Skin of body (tissue), 3 donors: ENCODE results near the gene FLVCR1. TPM values are rescaled to one million over a fixed set of nuclear protein-coding genes. Genes with fewer than 3 reads are reported as not detected.

Experiments used
- DNase-seq: peaks from one replicate; lab custom pipeline; 2025; lab: John Stamatoyannopoulos, UW
- small RNA-seq: library from RNA; depleted of rRNA; stranded (forward); fragments of <200 nt; gene quantifications from one replicate; pipeline ENCODE3, GENCODE V24; 2014; ENCODE audit warnings: low replicate concordance
- total RNA-seq: library from RNA; depleted of rRNA; stranded (reverse); fragments of >200 nt; gene quantifications from one replicate; pipeline ENCODE4 v1.2.3, GENCODE V29; 2014

FLVCR1 gene
- total RNA-seq, 1 donor from 2014 or later, result 13.4 TPM

DNA sequence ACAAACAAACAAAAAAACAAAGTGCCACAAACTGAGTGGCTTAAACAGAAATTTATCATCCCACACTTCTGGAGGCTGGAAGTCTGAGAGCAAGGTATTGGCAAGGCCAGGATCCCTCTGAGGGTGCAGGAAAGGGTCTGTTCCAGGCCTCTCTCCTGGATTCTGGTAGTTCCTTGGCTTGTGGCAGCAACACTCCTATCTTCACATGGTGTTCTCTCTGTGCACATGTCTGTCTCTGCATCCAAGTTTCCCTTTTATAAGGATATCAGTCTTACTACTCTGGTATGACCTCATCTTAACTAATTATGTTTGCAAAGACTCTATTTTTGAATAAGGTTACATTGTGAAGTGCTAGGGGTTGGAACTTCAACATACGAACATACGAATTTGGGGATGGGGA, 87.0 kb downstream of the FLVCR1 start:
- no peak for DNase-seq

- DNase-seq, result no peak
Observed at GRCh38 chr1:212945463-212946160, 87.5 kb downstream of the FLVCR1 start.

DNA sequence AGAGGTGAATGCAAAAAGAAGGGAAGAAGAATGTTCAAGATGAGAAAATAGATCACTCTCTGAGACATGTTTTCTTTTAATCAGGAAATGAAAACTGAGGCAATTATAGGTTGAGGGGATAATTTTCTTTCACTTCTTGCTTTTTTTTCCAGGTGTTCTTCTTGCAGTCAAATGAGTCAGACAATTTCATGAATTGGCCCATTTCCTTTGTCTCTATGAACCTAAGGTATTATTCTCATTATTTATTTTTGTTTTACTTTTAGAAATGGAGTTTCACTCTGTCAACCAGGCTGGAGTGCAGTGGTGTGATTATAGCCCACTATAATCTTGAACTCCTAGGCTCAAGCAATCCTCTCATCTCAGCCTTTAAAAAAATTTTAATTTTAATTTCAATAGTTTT, 88.8 kb downstream of the FLVCR1 start:
- no peak for DNase-seq

Small RNAs within 50 kb of the gene (small RNA-seq; reads per million reads assigned to genes)
- gene AC104333.1, result not detected
- gene AC104333.2, result not detected

Other genes with a start within 250 kb of the FLVCR1 start
- gene ATF3, start 249.5 kb upstream of the FLVCR1 start, total RNA-seq, result 32.7 TPM
- gene BATF3, start 158.4 kb upstream of the FLVCR1 start, total RNA-seq, result 1.6 TPM
- 29.6 TPM for gene NSL1, start 66.5 kb upstream of the FLVCR1 start, total RNA-seq
- 14.5 TPM for gene TATDN3, start 66.4 kb upstream of the FLVCR1 start, total RNA-seq
- gene SPATA45, start 10.6 kb upstream of the FLVCR1 start, total RNA-seq, result 0.89 TPM
- 11.6 TPM for gene VASH2, start 92.3 kb downstream of the FLVCR1 start, total RNA-seq
- 32.9 TPM for gene ANGEL2, start 157.6 kb downstream of the FLVCR1 start, total RNA-seq
- gene RPS6KC1, start 193.0 kb downstream of the FLVCR1 start, total RNA-seq, result 38.0 TPM